GM18519 (cell line): ENCODE data around the gene HSPA12A.

Experiments
- ATAC-seq: cut with Tn5 transposase; IDR thresholded peaks from one replicate; pipeline ENCODE4 v1.9.1; 2021; ENCODE audit warnings: mild to moderate bottlenecking, moderate library complexity; ENCODE audit not compliant: unreplicated experiment, low FRiP score

Gene HSPA12A

DNA sequence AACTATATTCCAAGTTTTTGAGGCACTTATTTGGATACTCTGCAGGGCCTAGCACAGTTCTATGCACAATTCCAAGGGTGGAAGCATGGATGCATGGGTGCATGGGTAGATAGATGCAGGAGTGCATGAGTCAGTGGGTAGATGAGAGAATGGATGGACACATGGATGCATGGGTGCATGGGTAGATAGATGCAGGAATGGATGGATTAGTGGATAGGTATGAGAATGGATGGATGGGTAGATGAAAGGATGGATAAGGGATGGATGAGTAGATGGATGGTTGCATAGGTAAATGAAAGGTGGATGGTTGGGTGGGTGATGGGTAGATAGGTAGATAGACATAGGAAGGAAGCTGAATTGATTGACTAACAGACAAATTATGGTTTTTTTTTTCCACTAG is 106.0 kb downstream of the HSPA12A start:
- ATAC-seq, result no peak

- ATAC-seq, result no peak
Observed at GRCh38 chr10:116634126-116634975, 108.0 kb downstream of the HSPA12A start.

- ATAC-seq, result no peak
Observed at GRCh38 chr10:116633216-116633600, 109.2 kb downstream of the HSPA12A start.

GRCh38 chr10:116632596-116633215 is 109.7 kb downstream of the HSPA12A start:
- no peak for ATAC-seq

- no peak for ATAC-seq
Observed at GRCh38 chr10:116631871-116632295, 110.5 kb downstream of the HSPA12A start.

DNA sequence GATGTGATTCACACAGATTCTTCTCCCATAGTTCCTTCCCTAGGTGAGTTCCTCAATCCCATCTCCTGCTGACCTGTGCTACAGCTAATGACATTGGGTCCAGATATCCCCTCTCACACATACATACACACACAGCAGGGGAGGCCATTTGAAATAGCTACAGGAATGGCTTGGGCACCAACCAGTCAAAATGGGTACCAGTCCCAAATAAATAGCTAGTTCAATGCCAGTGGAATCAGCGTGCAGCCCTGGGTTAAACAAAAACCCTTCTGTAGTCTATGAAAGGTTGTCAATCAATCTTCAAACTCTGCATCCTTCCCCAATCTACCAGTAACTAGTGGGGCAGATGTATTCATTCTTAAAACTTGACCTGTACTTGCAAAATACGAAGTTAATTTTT is 112.3 kb downstream of the HSPA12A start:
- ATAC-seq, result no peak

DNA sequence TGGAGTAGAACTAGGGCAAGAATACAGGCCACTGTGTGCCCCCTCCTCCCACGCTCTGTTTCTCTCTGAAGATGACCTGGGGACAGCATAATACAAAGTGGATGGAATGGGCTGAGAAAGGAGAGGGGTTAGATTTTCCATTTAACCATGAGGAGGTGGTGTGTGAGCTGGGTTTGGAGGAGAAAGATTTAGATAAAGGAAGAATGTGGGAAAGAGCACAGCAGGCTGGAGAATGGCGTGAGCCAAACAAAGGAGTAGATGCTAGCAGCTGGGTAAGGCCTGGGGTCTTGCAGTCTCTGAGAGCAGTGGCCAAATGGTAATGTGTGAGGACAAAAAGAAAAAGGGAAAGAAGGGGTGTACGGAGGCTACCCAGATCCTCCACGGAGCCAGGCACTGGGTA is 113.0 kb downstream of the HSPA12A start:
- ATAC-seq, result no peak

DNA sequence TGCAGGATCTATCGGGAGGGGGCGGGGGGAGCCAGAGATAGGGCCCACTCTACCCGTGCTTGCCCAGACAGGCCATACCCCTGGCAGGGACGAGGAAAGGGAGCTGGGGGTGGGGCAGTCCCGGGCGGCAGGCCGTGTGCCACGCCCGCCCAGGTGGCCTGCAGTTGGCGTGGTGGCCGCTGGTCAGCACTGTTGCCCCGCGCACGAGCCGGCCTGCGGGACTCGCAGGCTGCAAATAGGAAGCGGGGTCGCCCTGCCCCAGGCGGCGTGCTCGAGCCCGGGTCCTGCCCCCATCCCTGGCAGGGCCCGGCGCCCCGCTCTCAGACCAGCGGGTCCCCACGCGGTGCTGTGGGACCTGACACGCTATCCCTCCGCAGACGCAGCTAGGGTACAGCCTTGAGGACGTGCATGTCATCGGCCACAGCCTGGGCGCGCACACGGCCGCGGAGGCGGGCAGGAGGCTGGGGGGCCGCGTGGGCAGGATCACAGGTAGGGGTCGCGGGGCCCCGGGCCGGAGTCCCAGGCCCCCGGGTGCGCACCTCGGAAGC is 114.9 kb downstream of the HSPA12A start:
- no peak for ATAC-seq

- ATAC-seq, result no peak
Observed at GRCh38 chr10:116626815-116627214, 115.6 kb downstream of the HSPA12A start.

DNA sequence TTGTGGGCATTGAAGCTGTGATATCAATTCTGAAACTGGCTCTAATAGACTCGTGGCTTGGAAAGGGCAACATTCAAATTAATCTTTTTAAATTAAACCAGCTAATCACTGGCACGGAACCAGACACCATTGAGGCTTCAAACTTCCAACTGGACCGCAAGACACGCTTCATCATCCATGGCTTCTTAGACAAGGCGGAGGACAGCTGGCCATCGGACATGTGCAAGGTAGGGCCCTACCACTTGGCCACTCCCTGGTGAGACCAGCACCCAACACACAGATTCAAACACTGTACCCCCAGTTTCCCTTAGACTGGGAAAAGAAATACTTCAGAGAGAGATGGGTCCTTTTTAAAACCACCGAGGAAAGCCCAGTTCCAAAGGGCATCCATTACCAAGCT is 116.5 kb downstream of the HSPA12A start:
- no peak for ATAC-seq

- ATAC-seq, result no peak
Observed at GRCh38 chr10:116621934-116622655, 120.3 kb downstream of the HSPA12A start.

- no peak for ATAC-seq
Observed at GRCh38 chr10:116621476-116621875, 120.9 kb downstream of the HSPA12A start.
